ENCODE measurements around the gene BEND5.
A peak's percentile ranks its signal among the peaks of the same experiment; 100 is the strongest.

Gene BEND5

DNA sequence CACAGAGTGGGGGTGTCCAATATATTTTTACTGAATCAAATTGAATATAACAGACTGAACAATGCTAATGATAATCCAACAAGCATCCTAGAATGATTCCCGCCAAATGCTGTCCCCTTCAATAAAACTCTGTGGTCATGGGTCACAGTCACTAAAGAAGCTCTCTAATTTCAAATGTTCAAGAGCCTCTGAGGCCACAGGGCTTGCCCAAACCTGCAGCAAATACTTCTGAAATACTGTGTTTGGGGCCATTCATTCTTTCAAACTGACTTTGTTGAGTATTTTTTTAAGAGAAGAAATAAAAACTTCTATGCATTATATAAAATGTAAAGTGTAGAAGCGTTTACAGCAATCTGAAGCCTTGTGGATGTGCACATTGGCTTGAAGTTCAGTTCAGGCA, 7.6 kb upstream of the BEND5 start:
- H3K36me3 ChIP-seq (ENCODE audit: control insufficient read depth in 2 of 2, insufficient read depth in 1 of 2, low read length in 2 of 2), result no peaks in the 10 kb centered on the region
- TF ChIP-seq KLF8 (tag by site-specific recombination; IDR thresholded peaks at IDR 0.05) (no peak), ZNF292 (tag by site-specific recombination; IDR thresholded peaks at IDR 0.05; ENCODE audit: borderline replicate concordance, low read depth) (no peak), ZFP37 (tag by site-specific recombination; IDR thresholded peaks at IDR 0.05) (no peak), ZNF175 (tag by site-specific recombination; IDR thresholded peaks at IDR 0.05) (no peak), ZNF707 (tag by site-specific recombination; IDR thresholded peaks at IDR 0.05) (no peak), TRIM28 (IDR thresholded peaks at IDR 0.05; ENCODE audit: borderline replicate concordance, low read length) (no peak), PRDM4 (tag by site-specific recombination; IDR thresholded peaks at IDR 0.05) (no peak), KLF17 (tag by site-specific recombination; IDR thresholded peaks at IDR 0.05) (no peak), ZNF19 (tag by site-specific recombination; IDR thresholded peaks at IDR 0.05; ENCODE audit: low read depth) (no peak), ZNF596 (tag by site-specific recombination; IDR thresholded peaks at IDR 0.05) (no peak), ZNF521 (tag by site-specific recombination; IDR thresholded peaks at IDR 0.05) (no peak), ZNF747 (tag by site-specific recombination; IDR thresholded peaks at IDR 0.05) (no peak), ZNF391 (tag by site-specific recombination; IDR thresholded peaks at IDR 0.05; ENCODE audit: borderline replicate concordance, low read depth) (no peak), ZNF76 (tag by site-specific recombination; IDR thresholded peaks at IDR 0.05; ENCODE audit: borderline replicate concordance, low read depth) (no peak), ZBTB10 (tag by site-specific recombination; IDR thresholded peaks at IDR 0.05) (no peak), SP7 (tag by site-specific recombination; IDR thresholded peaks at IDR 0.05) (no peak)
- TF ChIP-seq, protein P1, sequence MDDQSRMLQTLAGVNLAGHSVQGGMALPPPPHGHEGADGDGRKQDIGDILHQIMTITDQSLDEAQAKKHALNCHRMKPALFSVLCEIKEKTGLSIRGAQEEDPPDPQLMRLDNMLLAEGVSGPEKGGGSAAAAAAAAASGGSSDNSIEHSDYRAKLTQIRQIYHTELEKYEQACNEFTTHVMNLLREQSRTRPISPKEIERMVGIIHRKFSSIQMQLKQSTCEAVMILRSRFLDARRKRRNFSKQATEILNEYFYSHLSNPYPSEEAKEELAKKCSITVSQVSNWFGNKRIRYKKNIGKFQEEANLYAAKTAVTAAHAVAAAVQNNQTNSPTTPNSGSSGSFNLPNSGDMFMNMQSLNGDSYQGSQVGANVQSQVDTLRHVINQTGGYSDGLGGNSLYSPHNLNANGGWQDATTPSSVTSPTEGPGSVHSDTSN (CRISPR knock-in tag; IDR thresholded peaks at IDR 0.05), result no peak
- no peak overlapping the region for H3K27ac ChIP-seq (ENCODE audit: extremely low read depth, low read depth, low read length)
- no peaks in the 10 kb centered on the region for H3K4me1 ChIP-seq (ENCODE audit: control insufficient read depth, insufficient read depth, low read length)
- no peaks in the 10 kb centered on the region for H3K9me3 ChIP-seq (ENCODE audit: control insufficient read depth, insufficient read depth, low read depth, low read length)
- CTCF ChIA-PET, result interaction anchor here (0.7 kb wide), 1 partner anchor 203 kb away, joined by 4 read pairs; no protein-coding TSS in a partner anchor
- no peak overlapping the region for H3K4me3 ChIP-seq (ENCODE audit: low read depth, low read length)
- POLR2A ChIA-PET, result no interaction called here

DNA sequence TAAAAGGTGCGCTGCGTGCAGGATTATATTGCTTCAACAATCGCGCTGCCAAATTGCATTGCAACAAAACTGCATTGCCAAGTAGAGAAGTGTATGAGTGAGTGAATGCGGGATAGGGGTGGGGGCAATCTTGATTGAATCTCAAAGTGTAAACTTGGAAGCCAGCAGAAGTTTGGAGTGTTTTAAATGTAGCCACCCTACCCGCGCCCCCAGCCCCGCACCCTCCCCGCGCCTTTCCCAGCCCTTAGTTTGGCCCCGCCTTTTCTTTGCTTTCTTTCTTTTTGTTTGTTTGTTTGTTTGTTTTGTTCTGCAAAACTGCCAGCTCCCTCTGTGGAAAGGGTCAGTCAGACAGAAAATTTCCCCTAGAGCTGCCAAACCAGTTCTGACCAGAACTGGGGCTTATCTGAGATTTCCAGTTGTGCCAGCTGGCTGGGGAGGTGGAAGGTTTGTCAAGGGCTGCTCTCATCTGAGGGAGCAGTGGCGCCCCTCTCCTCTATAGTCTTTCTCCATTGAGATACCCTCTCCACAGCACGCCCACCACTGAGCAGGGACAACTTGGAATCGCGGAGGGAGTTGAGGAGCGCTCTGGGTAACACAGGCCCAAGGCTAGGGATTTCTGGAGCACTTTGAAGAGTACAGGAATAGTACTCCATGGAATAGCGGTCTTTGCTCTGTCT, 666 bp upstream of the BEND5 start:
- peaks cover 0 to 10% of the 10 kb centered on the region in 2 experiments; a peak in 2 of 3 replicates for H3K36me3 ChIP-seq (ENCODE audit: control insufficient read depth in 2 of 2, insufficient read depth in 1 of 2, low read length in 2 of 2)
- no peaks in the 10 kb centered on the region for H3K9me3 ChIP-seq (ENCODE audit: control insufficient read depth, insufficient read depth, low read depth, low read length)
- no peak overlapping the region for H3K27ac ChIP-seq (ENCODE audit: extremely low read depth, low read depth, low read length)
- ChIA-PET CTCF (no interaction called here), POLR2A (no interaction called here)
- peak overlapping the region; percentile 63 for H3K4me3 ChIP-seq (ENCODE audit: low read depth, low read length)
- H3K4me1 ChIP-seq (ENCODE audit: control insufficient read depth, insufficient read depth, low read length), result no peaks in the 10 kb centered on the region
- TF ChIP-seq, protein P2, sequence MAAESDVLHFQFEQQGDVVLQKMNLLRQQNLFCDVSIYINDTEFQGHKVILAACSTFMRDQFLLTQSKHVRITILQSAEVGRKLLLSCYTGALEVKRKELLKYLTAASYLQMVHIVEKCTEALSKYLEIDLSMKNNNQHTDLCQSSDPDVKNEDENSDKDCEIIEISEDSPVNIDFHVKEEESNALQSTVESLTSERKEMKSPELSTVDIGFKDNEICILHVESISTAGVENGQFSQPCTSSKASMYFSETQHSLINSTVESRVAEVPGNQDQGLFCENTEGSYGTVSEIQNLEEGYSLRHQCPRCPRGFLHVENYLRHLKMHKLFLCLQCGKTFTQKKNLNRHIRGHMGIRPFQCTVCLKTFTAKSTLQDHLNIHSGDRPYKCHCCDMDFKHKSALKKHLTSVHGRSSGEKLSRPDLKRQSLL (tag by site-specific recombination; IDR thresholded peaks at IDR 0.05), result no peak
- no peak for TF ChIP-seq REPIN1 (tag by site-specific recombination; IDR thresholded peaks at IDR 0.05; ENCODE audit: low read depth)
- TF ChIP-seq ZNF571 (tag by site-specific recombination; IDR thresholded peaks at IDR 0.05), result no peak
- TF ChIP-seq ZNF621 (tag by site-specific recombination; IDR thresholded peaks at IDR 0.05), result no peak
- TF ChIP-seq SETDB1 (IDR thresholded peaks at IDR 0.05; ENCODE audit: insufficient read length, low read length), result no peak
- TF ChIP-seq, protein P3, sequence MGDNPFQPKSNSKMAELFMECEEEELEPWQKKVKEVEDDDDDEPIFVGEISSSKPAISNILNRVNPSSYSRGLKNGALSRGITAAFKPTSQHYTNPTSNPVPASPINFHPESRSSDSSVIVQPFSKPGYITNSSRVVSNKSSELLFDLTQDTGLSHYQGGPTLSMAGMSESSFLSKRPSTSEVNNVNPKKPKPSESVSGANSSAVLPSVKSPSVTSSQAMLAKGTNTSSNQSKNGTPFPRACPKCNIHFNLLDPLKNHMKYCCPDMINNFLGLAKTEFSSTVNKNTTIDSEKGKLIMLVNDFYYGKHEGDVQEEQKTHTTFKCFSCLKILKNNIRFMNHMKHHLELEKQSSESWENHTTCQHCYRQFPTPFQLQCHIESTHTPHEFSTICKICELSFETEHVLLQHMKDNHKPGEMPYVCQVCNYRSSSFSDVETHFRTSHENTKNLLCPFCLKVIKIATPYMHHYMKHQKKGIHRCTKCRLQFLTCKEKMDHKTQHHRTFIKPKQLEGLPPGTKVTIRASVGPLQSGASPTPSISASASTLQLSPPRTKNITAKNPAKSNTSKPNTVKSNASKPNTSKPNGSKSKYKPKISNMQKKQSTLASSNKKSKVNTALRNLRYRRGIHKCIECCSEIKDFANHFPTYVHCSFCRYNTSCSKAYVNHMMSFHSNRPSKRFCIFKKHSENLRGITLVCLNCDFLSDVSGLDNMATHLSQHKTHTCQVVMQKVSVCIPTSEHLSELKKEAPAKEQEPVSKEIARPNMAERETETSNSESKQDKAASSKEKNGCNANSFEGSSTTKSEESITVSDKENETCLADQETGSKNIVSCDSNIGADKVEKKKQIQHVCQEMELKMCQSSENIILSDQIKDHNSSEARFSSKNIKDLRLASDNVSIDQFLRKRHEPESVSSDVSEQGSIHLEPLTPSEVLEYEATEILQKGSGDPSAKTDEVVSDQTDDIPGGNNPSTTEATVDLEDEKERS (tag by site-specific recombination; IDR thresholded peaks at IDR 0.05), result no peak
- TF ChIP-seq ZNF776 (tag by site-specific recombination; IDR thresholded peaks at IDR 0.05; ENCODE audit: borderline replicate concordance), result no peak

Measured in HEK293 (cell line).